Fibroblast of lung (primary cell): Measurements from ENCODE around the gene ATG5.

Experiments used
- EZH2 ChIP-seq: IDR thresholded peaks from 2 replicates; pipeline ENCODE4 v1.5.1; 2012; ENCODE audit warnings: low read length, control low read depth, mild to moderate bottlenecking; ENCODE audit errors: missing control alignments
- TF ChIP-seq, protein P1 (sequence below), 2 donors: IDR thresholded peaks in 1 of 2; conservative IDR thresholded peaks in 1 of 2; 1 replicate in 1 of 2; 2 replicates in 1 of 2; pipeline ENCODE4 v1.5.1; 2011 to 2012; ENCODE audit warnings: low read length in 2 of 2, control low read depth in 1 of 2, inconsistent platforms in 1 of 2, low read depth in 1 of 2, mild to moderate bottlenecking in 1 of 2

DNA sequence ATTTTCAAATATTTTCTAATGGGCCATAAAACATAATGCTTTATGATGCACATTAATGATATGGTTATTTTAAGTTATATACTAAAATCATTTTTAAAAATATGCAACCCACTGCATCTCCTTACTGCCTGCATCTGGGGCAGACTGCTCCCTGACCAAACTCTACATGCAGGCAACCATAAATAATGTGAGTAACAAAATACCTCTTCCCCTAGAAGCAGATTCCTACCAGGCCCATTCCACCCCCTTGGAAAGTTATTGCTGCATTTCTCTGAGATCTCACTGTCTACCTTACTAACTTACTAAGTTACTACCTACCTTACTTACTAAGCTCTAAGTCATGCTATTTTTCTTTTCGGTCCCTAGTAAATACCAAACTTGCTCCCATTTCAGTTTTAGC is 71.8 kb downstream of the ATG5 start:
- TF ChIP-seq EZH2 = no peak
- TF ChIP-seq, protein P1, sequence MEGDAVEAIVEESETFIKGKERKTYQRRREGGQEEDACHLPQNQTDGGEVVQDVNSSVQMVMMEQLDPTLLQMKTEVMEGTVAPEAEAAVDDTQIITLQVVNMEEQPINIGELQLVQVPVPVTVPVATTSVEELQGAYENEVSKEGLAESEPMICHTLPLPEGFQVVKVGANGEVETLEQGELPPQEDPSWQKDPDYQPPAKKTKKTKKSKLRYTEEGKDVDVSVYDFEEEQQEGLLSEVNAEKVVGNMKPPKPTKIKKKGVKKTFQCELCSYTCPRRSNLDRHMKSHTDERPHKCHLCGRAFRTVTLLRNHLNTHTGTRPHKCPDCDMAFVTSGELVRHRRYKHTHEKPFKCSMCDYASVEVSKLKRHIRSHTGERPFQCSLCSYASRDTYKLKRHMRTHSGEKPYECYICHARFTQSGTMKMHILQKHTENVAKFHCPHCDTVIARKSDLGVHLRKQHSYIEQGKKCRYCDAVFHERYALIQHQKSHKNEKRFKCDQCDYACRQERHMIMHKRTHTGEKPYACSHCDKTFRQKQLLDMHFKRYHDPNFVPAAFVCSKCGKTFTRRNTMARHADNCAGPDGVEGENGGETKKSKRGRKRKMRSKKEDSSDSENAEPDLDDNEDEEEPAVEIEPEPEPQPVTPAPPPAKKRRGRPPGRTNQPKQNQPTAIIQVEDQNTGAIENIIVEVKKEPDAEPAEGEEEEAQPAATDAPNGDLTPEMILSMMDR (conservative IDR thresholded peaks at IDR 0.05 in 1 of 2, IDR thresholded peaks at IDR 0.05 in 1 of 2; ENCODE audit: low read depth in 1 of 2, low read length in 2 of 2) = no peak
